B cell (primary cell): Measurements from ENCODE around the gene TBX4.

Experiments used
- EZH2 ChIP-seq: IDR thresholded peaks from 2 replicates; pipeline ENCODE4 v1.6.1; 2012; ENCODE audit warnings: borderline replicate concordance, low read depth, mild to moderate bottlenecking, moderate library complexity, low read length; ENCODE audit not compliant: insufficient read depth, poor library complexity, severe bottlenecking
- TF ChIP-seq, protein P1 (sequence below): fragments of 200-600 bp; IDR thresholded peaks from one replicate; pipeline ENCODE4 v1.8.0; 2022; ENCODE audit warnings: antibody characterized with exemption, mild to moderate bottlenecking

GRCh38 chr17:61517265-61517664 is 65.0 kb downstream of the TBX4 start:
- TF ChIP-seq, protein P1, sequence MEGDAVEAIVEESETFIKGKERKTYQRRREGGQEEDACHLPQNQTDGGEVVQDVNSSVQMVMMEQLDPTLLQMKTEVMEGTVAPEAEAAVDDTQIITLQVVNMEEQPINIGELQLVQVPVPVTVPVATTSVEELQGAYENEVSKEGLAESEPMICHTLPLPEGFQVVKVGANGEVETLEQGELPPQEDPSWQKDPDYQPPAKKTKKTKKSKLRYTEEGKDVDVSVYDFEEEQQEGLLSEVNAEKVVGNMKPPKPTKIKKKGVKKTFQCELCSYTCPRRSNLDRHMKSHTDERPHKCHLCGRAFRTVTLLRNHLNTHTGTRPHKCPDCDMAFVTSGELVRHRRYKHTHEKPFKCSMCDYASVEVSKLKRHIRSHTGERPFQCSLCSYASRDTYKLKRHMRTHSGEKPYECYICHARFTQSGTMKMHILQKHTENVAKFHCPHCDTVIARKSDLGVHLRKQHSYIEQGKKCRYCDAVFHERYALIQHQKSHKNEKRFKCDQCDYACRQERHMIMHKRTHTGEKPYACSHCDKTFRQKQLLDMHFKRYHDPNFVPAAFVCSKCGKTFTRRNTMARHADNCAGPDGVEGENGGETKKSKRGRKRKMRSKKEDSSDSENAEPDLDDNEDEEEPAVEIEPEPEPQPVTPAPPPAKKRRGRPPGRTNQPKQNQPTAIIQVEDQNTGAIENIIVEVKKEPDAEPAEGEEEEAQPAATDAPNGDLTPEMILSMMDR, result no peak
- no peak for TF ChIP-seq EZH2
